ENCODE measurements around the gene MED25.
"Not testable (repeated sequence)": the region's sequence is repeated elsewhere in the genome, so short reads cannot be mapped to it uniquely, and the experiment has no call there.

MED25 gene

DNA sequence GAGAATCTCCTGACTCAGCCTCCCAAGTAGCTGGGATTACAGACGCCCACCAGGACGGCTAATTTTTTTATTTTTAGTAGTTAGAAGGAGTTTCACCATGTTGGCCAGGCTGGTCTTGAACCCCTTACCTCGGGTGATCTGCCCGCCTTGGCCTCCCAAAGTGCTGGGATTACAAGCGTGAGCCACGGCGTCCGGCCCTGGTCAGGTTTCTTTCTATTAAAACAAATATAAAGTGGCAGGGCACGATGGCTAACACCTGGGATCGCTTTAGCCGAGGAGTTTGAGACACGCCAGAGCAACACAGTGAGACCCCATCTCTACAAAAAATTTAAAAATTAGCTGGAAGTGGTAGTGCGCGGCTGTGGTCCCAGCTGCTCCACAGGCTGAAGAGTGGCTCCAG, 1.5 kb upstream of the MED25 start:
- DNase-seq (ENCODE audit: low read depth) = no peak

DNA sequence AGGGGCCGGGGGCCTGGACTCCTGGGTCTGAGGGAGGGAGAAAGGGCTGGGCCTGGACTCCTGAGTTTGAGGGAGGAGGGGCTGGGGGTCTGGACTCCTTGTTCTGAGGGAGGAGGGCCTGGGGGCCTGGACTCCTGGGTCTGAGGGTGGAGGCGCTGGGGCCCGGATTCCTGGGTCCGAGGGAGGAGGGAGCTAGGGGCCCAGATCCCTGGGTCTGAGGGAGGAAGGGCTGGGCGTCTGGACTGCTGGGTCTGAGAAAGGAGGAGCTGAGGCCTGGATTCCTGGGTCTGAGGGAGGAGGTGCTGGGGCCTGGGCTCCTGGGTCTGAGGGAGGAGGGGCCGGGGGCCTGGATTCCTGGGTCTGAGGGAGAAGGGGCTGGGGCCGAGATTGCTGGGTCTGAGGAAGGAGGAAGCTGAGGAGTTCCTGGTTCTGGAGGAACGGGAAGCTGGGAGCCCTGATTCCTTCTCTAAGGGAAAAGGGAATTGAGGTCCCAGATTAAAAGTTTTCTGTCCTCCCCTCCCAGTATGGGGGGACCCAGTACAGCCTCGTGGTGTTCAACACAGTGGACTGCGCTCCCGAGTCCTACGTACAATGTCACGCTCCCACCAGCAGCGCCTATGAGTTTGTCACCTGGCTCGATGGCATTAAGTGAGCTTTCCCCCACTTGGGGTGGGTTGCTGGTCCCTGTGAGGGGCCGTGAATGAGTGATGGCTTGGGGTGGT, 721 bp downstream of the MED25 start:
- no peak for DNase-seq (ENCODE audit: low read depth)

DNA sequence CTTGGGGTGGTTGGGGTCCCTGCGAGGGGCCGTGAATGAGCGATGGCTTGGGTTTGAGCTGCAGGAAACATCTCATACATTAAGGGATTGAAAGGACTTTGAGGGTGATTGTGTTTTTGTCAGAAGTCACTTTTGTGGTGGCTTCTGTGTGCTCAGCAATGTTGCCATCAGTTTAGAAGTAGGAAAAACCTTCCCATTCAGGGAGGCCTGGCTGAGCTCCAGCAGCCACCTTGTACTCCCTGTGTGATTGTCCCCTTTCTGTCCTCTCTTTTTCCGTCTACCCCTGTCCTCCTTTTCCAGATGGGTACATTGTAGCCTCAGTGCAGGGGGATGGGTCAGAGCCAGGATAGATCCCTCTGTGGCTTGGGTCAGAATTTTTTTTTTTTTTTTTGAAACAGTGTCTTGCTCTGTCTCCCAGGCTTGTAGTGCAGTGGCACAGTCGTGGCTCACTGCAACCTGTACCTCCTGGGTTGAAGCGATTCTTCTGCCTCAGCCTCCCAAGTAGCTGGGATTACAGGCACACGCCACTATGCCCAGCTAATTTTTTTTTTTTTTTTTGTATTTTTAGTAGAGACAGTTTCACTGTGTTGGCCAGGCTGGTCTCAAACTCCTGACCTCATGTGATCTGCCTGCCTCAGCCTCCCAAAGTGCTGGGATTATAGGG, 1.5 kb downstream of the MED25 start:
- not testable (repeated sequence) for DNase-seq (ENCODE audit: low read depth)

DNA sequence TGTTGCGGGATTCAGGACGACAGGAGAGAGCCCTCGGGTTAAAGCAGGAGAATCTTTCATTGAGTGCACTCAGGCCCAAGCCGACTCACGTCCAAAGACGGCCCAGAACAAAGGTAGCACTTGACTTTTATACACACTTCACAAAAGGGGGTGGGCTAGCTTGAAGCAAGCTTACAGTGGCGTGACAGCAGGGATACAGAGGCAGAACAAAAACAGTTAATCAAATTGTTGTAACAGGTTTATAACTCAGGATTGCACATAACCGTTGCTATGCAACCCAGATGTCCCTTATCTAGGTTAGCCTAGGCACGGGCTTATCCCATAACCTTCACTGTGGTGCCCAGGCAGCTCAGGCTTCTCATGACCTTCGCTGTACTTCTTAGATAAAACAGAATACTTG, 2.0 kb downstream of the MED25 start:
- DNase-seq (ENCODE audit: low read depth) = no peak

DNA sequence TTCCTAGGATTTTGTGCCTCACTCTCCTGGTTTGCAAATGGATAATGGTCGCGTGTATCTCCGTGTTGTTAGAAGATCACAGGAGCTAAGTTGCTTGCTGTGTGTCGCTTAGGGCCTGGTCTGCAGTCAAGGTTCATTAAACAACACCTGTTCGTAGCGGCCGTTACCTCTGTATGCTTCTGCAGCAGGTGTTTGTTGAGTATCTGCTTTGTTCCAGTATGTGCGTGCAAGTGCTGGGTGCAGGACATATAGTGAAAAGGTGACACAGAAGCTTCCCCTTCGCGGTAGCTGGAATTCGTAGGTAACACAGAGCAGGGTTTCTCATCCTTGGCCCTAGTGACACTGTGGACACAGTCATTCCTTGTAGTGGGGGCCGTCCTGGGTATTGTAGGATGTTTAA, 5.4 kb downstream of the MED25 start:
- no peak for DNase-seq (ENCODE audit: low read depth)

DNA sequence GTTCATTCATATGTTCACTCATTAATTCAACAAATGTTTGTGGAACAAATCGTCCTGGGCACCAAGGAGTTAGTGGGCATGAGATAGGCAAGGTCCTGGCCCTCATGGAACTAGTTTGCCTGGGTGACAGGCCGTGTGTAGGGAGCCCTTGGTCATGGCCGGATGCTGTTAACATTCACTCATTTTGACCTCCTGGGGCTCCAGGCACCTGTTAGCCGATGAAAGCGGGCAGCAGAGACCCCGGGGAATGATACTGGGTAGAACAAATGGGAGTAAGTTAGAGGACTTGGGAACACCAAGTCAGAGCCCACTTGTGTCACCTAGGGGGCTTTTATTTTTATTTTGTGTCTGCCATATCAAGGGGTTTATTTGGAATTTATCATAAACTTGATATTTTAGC, 6.6 kb downstream of the MED25 start:
- DNase-seq (ENCODE audit: low read depth) = no peak

DNA sequence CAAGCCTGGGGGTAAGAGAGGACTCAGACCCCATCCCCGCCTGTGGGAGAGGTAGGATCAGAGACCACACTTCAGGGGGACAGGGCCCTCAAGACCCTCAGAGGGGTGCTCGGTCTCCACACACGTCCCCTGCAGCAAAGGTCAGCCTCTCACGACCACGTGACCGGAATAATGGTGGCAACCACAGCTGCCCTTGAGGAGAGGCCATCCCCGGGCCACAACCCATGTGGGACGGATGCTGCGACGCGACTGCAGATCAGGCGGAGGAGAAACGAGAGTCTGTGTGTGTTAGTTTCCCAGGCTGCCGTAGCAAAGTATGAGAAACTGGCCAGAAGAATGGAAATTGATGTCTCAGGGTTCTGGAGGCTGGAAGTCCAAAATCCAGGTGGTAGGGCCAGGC, 8.9 kb downstream of the MED25 start:
- DNase-seq (ENCODE audit: low read depth) = no peak

DNA sequence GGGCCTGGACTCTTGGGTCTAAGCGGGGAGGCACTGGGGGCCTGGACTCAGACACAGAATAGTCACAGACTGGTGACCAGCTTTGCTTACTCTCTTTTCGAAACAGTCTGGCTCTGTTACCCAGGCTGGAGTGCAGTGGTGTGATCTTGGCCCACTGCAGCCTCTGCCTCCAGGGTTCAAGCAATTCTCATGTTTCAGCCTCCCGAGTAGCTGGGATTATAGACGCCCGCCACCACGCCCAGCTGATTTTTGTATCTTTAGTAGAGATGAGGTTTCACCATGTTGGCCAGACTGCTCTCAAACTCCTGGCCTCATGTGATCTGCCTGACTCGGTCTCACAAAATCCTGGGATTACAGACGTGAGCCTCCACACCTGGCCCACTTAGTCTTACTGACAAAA, 11.1 kb downstream of the MED25 start:
- no peak for DNase-seq (ENCODE audit: low read depth)

DNA sequence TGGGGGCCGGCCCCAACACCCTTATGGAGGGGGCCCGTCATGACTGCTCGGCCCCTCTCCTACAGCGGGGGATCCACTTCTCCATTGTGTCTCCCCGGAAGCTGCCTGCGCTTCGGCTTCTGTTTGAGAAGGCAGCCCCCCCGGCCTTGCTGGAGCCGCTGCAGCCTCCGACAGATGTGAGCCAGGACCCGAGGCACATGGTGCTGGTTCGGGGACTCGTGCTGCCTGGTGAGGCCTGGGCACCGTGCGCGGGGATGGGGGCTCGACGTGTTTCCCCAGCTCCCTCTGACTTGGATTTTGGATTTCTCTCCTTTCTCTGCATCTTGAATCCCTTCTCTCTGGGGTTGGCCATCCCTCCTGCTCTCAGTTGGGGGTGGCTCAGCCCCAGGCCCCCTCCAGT, 11.6 kb downstream of the MED25 start:
- DNase-seq (ENCODE audit: low read depth) = no peak

DNA sequence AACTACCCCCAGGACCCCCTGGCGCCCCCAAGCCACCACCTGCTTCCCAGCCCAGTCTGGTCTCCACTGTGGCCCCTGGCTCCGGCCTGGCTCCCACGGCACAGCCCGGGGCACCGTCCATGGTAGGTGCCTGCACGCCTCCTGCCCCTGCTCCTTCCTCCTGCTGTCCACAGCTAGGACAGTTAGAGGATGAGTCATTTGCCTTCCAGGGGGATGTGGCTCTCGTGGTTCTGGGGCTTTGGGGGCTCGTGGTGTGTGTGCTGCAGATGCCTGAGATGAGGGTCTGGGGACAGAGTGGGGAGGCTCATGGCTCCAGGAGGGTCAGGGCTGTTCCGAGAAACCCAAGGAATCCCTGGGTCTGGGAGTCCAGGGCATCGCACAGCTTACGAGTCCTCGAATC, 12.7 kb downstream of the MED25 start:
- no peak for DNase-seq (ENCODE audit: low read depth)

DNA sequence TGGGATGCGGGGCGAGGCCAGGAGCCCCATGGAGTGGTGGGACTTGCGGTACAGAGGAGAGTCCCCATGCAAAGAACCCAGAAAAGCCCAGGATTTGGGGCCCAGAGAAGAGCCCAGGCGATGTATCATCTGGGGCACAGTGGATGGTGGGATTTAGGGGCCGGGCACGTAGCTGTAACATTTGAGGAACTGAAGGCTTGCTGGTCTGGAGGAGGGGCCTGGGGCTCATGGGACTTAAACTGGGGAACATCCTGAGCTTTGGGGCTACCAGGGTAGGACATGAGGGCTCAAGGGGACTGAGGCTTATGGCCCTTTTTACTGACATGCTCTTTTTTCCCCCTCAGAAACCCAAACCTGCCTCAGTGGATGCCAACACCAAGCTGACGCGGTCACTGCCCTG, 13.5 kb downstream of the MED25 start:
- no peak for DNase-seq (ENCODE audit: low read depth)

DNA sequence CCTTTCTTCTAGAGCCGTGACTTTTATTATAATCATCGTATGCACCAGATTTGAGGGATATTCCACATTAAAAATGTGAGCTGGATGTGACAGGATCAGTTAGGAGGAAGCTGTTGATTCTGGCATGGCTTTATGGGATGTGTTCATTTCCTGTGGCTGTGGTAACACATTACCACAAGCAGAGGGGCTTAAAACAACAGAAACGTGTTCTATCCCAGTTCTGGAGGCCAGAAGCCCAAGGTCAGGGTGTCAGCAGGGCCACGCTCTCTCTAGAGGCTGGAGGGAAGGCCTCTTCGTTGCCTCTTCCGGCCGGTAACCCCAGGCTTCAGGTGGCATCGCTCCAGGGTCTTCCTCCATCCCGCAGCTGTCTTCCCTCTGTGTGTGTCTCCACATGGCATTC, 14.5 kb downstream of the MED25 start:
- no peak for DNase-seq (ENCODE audit: low read depth)

DNA sequence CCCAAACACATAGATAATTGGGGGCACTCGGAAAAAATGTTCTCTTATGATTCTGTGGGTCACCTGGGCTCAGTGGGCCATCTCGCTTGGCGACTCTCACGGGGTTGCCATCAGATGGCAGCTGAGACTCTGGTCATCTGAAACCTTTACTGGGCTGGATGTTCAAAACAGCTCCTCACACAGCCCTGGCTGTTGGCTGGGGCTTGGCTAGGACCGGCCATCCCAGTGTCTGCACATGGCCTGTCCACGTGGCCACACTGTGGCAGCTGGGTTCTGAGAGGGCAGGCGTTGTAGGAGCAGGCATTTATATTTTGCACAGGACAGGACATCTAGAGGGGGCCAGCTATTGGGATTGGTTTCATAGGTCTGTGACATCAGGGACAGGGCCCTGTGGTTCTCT, 15.5 kb downstream of the MED25 start:
- DNase-seq (ENCODE audit: low read depth) = no peak

DNA sequence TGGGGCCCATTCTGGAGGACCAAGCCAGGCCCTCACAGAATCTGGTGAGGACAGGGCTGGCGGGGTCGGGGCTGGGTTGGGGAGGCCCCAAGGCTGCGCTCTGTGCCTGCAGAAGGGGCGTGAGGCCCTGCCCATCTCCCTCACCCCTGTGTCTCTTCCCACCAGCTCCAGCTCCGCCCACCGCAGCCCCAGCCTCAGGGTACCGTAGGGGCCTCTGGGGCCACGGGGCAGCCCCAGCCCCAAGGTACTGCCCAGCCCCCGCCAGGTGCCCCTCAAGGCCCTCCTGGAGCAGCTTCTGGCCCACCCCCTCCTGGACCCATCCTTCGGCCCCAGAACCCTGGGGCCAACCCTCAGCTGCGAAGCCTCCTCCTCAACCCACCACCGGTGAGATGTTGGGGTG, 17.5 kb downstream of the MED25 start:
- no peak for DNase-seq (ENCODE audit: low read depth)

DNA sequence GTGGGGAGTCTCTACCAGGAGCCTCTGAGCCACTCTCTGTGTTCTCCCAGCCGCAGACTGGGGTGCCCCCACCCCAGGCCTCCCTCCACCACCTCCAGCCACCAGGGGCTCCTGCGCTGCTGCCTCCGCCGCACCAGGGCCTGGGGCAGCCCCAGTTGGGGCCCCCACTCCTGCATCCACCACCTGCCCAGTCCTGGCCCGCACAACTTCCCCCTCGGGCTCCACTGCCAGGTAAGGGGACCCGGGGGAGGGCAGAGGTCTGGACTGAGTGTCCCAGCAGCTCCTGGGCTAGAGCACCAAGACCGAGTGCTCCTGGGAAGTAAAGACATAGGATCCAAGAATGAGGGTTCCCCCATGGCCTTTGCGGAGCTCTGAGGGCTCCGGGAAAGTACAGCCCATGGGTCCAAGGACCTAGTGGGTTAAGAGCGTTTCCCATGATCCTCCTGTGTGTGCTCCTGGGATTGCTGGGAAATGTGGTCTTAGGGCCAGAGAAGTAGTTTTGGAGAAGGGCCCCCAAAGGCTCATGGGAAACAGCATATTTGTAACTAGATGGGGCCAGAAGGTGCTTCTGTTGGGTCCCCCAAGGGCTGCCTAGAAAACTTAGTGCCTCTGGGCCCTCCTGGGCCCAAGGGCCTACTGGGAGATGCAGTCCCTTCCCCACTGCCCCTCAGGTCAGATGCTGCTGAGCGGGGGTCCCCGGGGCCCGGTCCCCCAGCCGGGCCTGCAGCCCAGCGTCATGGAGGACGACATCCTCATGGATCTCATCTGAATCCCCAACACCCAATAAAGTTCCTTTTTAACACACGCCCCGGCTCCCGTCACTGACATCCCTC, 18.3 kb downstream of the MED25 start:
- DNase-seq (ENCODE audit: low read depth) = no peak

DNA sequence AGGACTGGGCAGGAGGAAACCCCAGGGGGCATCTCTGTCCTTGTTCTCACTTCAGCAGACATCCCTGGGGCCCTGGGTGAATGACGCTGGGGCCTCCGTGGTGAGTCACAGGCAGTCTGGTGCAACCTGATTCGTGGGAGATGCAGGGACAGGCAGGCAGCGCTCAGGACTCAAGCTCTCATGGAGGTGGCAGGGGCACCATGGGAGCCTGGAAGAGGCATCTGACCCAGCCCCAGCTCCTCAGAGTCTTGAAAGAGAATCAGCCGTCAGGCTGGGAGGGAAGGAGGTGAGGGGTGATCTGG, 18.9 kb downstream of the MED25 start:
- DNase-seq (ENCODE audit: low read depth) = no peak

DNA sequence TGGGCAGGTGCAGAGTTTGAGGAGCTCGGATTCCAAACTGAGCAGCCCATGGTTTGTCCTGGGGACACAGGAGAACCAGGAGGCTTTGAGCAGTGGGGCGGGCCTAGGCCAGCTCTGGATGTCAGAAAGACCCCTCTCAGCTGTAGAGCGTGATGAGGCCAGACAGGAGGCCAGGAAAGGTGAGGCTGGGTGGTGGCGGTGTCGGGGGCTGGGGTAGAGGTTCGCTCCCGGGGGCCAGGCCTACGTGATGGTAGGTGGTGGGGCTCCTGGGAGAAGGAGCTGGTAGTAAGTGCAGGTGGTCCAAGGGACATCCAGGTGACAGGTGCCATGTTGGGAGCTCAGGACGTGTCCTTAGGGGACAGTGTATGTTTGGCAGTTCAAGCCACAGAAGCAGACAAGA, 19.3 kb downstream of the MED25 start:
- no peak for DNase-seq (ENCODE audit: low read depth)

DNA sequence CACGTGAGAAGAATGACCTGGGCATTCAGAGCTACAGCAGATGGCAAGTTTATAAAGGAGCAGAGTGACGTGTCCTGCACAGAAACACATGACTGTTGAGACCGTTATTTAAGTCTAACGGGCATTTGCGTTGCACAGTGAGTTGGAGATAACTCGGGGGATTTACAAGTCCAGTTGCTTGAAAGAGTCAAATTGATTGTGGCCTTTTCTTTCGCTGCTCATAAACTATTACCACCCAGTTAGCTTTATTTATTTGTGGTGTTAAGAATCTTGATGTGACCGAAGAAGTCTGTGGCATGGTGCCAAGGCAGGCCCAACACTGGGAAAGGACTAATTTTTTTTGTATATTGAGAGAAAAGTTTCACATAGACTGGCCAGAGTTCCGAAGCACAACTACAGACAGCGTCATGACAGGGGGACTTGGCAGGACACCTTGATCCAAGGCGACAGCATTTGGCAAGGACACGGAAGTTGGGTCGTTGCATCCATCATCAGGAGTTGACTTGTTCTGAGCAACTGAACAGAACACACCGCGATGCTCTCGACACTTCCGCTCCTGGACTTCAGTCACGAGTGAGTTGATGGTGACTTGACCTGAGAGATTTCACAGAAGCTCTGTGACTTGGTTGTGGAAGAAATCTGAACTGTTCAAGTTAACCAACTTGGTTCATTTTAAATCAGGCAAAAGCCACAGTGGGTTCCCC, 20.9 kb downstream of the MED25 start:
- no peak for DNase-seq (ENCODE audit: low read depth)

DNA sequence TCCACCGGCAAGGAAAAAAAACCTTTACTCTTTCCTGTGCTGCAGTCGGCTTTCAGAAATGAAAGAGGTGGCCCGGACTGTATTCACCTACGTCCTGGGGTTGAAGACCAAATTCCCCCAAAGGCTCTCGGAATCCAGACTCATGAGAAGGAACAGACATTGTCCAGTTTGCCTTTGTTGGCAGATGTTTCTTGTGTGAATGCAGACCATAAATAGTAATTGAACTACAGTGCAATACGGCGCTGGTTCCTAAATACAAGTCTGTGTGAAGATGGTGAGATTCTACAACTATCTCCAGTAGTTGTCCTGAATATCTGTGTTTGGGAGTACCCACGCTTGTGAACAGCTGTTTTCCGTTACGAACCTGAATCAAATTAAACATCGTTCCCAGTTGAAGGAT, 21.6 kb downstream of the MED25 start:
- no peak for DNase-seq (ENCODE audit: low read depth)

DNA sequence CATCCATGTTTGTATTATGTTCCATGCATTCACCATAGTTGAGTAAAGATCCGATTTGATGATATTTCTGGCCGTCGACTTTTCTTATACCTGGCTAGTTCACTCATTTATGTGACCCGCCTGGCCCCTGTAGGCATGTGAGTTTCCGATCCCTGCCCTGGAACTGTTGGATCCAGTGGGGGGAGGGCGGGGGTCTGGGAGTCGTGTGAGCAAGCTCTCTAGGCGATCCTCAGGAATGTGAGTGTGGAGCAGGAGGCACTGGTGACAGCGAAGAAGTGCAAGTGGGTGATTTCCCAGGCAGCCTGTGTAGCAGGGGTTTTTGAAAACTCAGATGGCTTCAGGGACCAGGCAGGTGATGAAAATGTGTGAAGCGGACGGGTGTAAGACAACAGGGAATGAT, 22.2 kb downstream of the MED25 start:
- no peak for DNase-seq (ENCODE audit: low read depth)

DNA sequence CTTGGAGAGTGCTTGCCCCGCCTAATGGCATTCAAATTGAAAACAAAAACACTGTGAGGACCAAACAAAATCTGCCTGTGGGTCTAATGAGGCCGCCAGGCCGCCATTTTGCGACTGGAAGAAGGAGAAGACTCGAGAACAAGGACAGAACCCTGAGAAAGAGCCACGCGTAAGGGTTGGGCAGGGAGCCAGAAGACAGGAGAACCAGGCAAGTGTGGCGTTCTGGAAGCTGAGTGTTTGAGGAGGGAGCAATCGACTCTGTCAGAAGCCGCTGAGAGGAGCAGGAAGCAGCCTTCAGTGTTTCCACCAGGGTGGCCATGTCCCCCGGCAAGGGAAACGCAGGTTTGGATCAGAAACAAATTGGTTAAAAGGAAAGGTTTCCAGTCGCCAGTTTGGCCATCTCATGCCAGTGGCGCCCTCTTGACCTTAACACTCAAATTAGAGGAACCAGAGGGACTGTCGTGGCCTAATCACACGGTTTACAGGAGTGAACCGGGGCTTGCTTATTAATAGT, 22.7 kb downstream of the MED25 start:
- DNase-seq (ENCODE audit: low read depth) = no peak

DNA sequence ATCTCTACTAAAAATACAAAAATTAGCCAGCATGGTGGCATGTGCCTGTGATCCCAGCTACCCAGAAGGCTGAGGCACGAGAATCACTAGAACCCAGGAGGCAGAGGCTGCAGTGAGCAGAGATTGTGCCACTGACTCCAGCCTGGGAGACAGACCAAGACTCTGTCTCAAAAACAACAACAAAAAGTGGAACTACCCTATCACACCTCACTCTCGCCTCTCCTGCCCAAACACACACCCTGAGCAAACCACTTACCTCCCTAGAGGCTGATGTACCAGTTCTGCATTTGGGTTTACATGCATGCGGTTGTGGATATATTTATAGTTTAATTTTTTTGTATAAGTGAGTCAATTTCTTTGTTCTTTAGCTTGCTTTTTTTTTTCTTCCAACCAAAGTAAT, 25.2 kb downstream of the MED25 start:
- DNase-seq (ENCODE audit: low read depth) = no peak

Data from activated T-cell treated with anti-CD3 and anti-CD28 coated beads for 24 hours (primary cell).